WTC11 (cell line): Measurements from ENCODE around the gene PPHLN1.

Source experiments
- FOXJ3 ChIP-seq: sonication (generic); formaldehyde crosslinking; IDR thresholded peaks from 2 replicates; pipeline ENCODE4 v1.9.0; 2021; ENCODE audit warnings: missing genetic modification reagents, mild to moderate bottlenecking, borderline replicate concordance
- GABPB1 ChIP-seq: sonication (generic); formaldehyde crosslinking; IDR thresholded peaks from 2 replicates; pipeline ENCODE4 v1.8.1; 2023; ENCODE audit warnings: mild to moderate bottlenecking, missing genetic modification reagents
- NFE2L1 ChIP-seq: sonication (generic); formaldehyde crosslinking; IDR thresholded peaks from 2 replicates; pipeline ENCODE4 v1.8.1; 2023; ENCODE audit warnings: missing genetic modification reagents
- NFYB ChIP-seq: sonication (generic); formaldehyde crosslinking; conservative IDR thresholded peaks from 2 replicates; pipeline ENCODE4 v1.8.0; 2022; ENCODE audit warnings: low read depth, missing genetic modification reagents
- TF ChIP-seq, protein P1 (sequence below): sonication (generic); formaldehyde crosslinking; IDR thresholded peaks from 2 replicates; pipeline ENCODE4 v1.8.0; 2023; ENCODE audit warnings: missing genetic modification reagents
- TF ChIP-seq, protein P2 (sequence below): fragments of 200-600 bp; IDR thresholded peaks from 2 replicates; pipeline ENCODE4 v1.8.0; 2022; ENCODE audit warnings: antibody characterized with exemption
- TF ChIP-seq, protein P3 (sequence below): sonication (generic); formaldehyde crosslinking; IDR thresholded peaks from 2 replicates; pipeline ENCODE4 v1.8.0; 2022; ENCODE audit warnings: mild to moderate bottlenecking, missing genetic modification reagents
- TF ChIP-seq, protein P4 (sequence below): fragments of 250-450 bp; sonication (Bioruptor Pico); IDR thresholded peaks from 2 replicates; pipeline ENCODE4 v2.1.2; 2022; ENCODE audit warnings: mild to moderate bottlenecking, moderate library complexity
- TF ChIP-seq, protein P5 (sequence below): sonication (generic); formaldehyde crosslinking; conservative IDR thresholded peaks from 2 replicates; pipeline ENCODE4 v1.8.1; 2022; ENCODE audit warnings: mild to moderate bottlenecking, missing genetic modification reagents

- TF ChIP-seq, protein P1, sequence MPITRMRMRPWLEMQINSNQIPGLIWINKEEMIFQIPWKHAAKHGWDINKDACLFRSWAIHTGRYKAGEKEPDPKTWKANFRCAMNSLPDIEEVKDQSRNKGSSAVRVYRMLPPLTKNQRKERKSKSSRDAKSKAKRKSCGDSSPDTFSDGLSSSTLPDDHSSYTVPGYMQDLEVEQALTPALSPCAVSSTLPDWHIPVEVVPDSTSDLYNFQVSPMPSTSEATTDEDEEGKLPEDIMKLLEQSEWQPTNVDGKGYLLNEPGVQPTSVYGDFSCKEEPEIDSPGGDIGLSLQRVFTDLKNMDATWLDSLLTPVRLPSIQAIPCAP (CRISPR knock-in tag), result no peak
- TF ChIP-seq, protein P2, sequence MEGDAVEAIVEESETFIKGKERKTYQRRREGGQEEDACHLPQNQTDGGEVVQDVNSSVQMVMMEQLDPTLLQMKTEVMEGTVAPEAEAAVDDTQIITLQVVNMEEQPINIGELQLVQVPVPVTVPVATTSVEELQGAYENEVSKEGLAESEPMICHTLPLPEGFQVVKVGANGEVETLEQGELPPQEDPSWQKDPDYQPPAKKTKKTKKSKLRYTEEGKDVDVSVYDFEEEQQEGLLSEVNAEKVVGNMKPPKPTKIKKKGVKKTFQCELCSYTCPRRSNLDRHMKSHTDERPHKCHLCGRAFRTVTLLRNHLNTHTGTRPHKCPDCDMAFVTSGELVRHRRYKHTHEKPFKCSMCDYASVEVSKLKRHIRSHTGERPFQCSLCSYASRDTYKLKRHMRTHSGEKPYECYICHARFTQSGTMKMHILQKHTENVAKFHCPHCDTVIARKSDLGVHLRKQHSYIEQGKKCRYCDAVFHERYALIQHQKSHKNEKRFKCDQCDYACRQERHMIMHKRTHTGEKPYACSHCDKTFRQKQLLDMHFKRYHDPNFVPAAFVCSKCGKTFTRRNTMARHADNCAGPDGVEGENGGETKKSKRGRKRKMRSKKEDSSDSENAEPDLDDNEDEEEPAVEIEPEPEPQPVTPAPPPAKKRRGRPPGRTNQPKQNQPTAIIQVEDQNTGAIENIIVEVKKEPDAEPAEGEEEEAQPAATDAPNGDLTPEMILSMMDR, result no peak
- TF ChIP-seq GABPB1 (no peak), FOXJ3 (no peak), NFE2L1 (no peak), NFYB (CRISPR knock-in tag) (no peak)
- TF ChIP-seq, protein P3, sequence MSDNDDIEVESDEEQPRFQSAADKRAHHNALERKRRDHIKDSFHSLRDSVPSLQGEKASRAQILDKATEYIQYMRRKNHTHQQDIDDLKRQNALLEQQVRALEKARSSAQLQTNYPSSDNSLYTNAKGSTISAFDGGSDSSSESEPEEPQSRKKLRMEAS, result no peak
- TF ChIP-seq, protein P4, sequence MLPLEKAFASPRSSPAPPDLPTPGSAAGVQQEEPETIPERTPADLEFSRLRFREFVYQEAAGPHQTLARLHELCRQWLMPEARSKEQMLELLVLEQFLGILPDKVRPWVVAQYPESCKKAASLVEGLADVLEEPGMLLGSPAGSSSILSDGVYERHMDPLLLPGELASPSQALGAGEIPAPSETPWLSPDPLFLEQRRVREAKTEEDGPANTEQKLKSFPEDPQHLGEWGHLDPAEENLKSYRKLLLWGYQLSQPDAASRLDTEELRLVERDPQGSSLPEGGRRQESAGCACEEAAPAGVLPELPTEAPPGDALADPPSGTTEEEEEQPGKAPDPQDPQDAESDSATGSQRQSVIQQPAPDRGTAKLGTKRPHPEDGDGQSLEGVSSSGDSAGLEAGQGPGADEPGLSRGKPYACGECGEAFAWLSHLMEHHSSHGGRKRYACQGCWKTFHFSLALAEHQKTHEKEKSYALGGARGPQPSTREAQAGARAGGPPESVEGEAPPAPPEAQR (CRISPR knock-in tag), result no peak
- TF ChIP-seq, protein P5, sequence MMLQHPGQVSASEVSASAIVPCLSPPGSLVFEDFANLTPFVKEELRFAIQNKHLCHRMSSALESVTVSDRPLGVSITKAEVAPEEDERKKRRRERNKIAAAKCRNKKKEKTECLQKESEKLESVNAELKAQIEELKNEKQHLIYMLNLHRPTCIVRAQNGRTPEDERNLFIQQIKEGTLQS (CRISPR knock-in tag), result no peak
Observed at GRCh38 chr12:42468341-42468821, 142.4 kb downstream of the PPHLN1 start.
